ENCODE measurements around the gene CTXND2.
"Not testable (repeated sequence)": the region's sequence is repeated elsewhere in the genome, so short reads cannot be mapped to it uniquely, and the experiment has no call there.

Gene CTXND2

DNA sequence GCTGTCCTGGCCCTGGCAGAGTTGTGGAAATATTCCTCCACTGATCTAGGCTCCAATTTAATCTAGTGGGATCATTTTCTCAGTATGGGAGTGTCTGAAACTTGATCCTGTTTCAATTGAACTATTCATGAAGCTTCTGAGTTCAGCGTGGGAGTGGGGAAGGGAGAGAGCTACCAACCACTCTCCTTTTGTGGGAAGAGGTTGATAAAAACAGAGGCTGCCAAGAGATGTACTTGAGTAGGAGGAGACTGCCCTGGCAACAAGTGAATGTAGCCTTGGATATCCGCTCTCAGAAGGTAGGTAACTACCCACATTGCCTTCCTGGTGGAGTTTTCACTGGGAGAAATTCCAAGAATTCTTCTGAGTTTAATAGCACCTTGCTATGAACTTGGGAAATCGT lies at the start of gene CTXND2:
TSS of gene CTXND2 (plus strand) at position 119 of the 400 bp plus-strand sequence. CDS start 25,179 bp downstream, outside the sequence.
- DNase-seq: no peak

DNA sequence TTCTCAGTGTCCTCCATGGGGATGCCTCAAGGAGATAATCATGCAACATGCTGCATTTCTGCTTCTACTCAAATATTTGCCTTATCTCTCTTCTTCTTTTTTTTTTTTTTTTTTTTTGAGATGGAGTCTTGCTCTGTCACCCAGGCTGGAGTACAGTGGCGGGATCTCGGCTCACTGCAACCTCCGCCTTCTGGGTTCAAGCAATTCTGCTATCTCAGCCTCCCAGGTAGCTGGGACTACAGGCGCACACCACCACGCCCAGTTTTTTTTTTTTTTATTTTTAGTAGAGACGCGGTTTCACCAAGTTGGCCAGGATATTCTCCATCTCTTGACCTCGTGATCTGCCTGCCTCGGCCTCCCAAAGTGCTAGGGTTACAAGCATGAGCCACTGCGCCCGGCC lies 46.1 kb upstream of the CTXND2 start:
- not testable (repeated sequence) for DNase-seq

- DNase-seq: peak in 1 of 2 donors; percentile 33
Observed at GRCh38 chr1:150841626-150842025, 45.3 kb upstream of the CTXND2 start.

DNA sequence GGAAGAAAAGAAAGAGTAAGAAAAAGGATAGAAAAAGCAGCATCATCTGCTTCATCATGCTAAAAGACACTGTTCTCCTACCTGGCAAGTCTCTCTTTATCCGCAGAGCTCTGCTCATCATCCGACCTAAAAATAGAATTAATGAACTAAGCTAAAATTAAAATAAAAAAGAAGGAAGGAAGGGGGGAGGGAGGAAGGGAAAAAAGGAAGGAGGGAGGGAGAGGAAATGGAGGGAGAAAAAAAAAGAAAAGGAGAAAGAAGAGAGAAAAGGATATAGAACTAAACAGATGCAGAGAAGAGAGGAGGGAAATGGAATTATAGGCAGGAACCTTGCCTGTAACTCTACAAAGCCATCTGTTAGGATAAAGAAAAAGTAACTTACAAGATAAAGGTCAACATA lies 44.6 kb upstream of the CTXND2 start:
- no peak for DNase-seq

GRCh38 chr1:150842964-150843363 lies 44.0 kb upstream of the CTXND2 start:
- DNase-seq: no peak

- no peak for DNase-seq
Observed at GRCh38 chr1:150843474-150843873, 43.5 kb upstream of the CTXND2 start.

DNA sequence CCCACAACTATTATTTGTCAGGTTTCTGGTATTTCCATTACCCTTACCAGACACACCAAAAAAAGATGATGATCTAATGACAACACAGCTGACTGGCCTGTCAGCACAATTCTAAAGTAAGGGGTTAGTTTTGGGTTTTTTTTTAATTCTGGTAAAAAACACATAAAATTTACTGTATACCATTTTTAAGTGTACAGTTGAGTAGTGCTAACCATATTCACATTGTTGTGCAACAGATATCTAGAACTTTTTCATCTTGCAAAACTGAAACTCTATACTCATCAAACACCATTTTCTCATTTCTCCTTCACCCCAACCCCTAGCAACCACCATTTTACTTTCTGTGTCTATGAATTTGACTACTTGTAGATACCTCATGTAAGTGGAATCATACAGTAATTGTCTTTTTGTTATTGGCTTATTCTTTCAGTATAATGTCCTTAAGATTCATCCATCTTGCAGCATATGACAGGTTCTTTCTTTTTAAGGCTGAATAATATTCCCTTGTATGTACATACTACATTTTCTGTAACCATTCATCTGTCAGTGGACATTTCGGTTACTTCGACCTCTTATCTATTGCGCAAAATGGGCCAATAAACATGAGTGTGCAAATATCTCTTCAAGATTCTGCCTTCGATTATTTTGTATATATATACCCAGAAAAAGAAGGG lies 40.3 kb upstream of the CTXND2 start:
- DNase-seq: no peak

- not testable (repeated sequence) for DNase-seq
Observed at GRCh38 chr1:150850801-150851362, 36.1 kb upstream of the CTXND2 start.

DNA sequence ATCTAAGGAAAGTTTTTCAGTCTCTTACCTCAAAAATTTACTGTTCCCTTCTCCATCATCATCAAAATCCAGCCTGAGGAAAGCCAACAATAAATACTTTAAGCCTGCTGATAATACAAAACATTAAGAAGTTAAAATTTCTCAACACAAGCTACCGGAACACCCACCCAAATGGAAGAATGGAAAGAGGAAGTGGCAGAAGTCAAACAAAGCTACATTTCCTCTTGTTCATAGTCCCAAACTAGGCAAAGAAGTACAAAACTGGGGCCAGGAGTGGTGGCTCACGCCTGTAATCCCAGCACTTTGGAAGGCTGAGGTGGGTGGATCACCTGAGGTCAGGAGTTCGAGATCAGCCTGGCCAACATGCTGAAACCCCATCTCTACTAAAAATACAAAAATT lies 34.2 kb upstream of the CTXND2 start:
- not testable (repeated sequence) for DNase-seq

DNA sequence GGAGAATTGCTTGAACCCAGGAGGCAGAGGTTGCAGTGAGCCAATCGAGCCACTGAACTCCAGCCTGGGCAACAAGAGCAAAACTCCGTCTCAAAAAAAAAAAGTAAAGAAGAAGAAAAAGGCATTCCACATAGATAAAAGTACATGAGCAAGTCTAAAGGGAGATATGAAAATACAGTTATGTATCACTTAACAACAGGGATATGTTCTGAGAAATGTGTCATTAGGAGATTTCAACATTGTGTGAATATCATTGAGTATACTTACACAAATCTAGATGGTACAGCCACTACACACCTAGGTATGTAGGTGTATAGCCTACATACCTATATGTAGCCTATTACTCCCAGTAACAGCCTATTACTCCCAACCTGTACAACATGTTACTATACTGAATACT lies 23.2 kb upstream of the CTXND2 start:
- DNase-seq: no peak

GRCh38 chr1:150864200-150864599 lies 22.7 kb upstream of the CTXND2 start:
- not testable (repeated sequence) for DNase-seq

DNA sequence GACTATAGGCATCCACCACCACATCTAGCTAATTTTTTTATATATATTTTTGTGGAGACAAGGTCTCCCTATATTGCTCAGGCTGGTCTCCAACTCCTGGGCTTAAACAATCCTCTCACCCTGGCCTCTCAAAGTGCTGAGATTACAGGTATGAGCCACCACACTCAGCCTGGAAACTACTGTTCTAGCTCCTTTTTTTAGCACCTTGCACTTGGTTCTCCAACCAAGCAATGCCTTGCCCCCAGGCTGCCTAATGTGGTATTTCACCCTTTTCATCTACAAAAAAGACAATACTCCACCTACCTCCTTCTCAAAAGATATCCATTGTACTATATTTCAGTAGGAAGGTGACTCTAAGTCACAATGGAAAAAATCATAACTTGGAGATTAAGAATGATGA lies 17.3 kb upstream of the CTXND2 start:
- DNase-seq: no peak

- DNase-seq: no peak
Observed at GRCh38 chr1:150872572-150872971, 14.4 kb upstream of the CTXND2 start.

DNA sequence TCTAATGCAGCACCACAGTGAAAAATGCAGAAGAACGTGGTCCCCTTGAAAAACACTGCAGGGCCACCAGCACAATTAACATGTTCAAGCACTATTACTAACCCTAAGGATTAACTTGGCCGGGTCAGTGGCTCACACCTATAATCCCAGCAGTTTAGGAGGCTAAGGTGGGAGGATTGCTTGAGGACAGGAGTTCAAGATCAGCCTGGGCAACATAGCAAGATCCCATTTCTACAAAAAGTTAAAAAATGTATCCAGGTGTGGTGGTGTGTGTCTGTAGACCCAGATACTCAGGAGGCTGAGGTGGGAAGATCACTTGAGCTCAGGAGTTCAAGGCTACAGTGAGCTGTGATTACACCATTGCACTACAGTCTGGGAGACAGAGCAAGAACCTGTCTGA lies 13.4 kb upstream of the CTXND2 start:
- DNase-seq: no peak

GRCh38 chr1:150874455-150875196 lies 12.3 kb upstream of the CTXND2 start:
- peak in 1 of 2 donors; percentile 12 for DNase-seq

GRCh38 chr1:150875197-150876118 lies 11.5 kb upstream of the CTXND2 start:
- DNase-seq: peak in 1 of 2 donors; percentile 12

DNA sequence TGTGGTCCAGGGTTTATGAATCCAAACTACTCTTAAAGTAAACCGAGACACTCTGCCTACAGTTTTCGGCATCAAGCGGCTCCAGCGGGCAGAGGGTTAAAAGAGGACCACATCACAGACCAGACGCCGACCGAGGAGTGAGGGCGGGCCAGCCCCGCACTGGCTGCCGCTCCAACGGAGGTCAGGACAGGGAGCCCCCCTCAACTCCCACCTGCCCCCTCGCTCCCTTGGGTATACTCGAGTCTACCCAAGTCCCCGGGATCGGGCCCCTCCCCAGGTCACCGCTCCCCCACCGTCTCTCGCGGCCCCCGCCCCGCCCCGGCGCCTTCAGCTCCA lies 10.8 kb upstream of the CTXND2 start:
- no peak for DNase-seq

- not testable (repeated sequence) for DNase-seq
Observed at GRCh38 chr1:150878931-150879330, 8.0 kb upstream of the CTXND2 start.

- no peak for DNase-seq
Observed at GRCh38 chr1:150881331-150882070, 5.4 kb upstream of the CTXND2 start.

DNA sequence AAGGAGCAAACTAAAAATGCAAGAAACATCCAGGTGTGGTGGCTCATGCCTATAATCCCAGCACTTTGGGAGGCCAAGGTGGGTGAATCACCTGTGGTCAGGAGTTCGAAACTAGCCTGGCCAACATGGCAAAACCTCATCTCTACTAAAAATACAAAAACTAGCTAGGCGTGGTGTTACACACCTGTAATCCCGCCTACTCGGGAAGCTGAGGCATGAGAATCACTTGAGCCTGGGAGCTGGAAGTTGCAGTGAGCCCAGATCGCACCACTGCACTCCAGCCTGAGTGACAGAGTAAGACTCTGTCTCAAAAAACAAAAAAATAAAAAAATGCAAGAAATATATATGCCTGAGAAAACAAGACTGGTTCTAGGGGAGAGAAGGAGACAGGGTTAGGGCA lies 3.8 kb upstream of the CTXND2 start:
- not testable (repeated sequence) for DNase-seq

GRCh38 chr1:150888727-150889126 lies 1.8 kb downstream of the CTXND2 start:
- no peak for DNase-seq

GRCh38 chr1:150890033-150890416 lies 3.1 kb downstream of the CTXND2 start:
- DNase-seq: no peak

Data from CD4-positive, alpha-beta T cell treated with Interleukin-1 beta for 1 hour (primary cell).